Adrenal gland (tissue), 12 donors: ENCODE results near the gene MGAT4D. TPM values are rescaled to one million over a fixed set of nuclear protein-coding genes. Genes with fewer than 3 reads are reported as not detected.

Experiments used
- DNase-seq, 7 donors: peaks; one replicate each; pipeline ENCODE4 v3.0.0-alpha.2; 2019 to 2020
- H3K27ac ChIP-seq, 5 donors: fragments of 200-600 bp; sonication (generic) in 4 of 5; 1 replicate in 3 of 5; 2 replicates in 2 of 5; pipeline versions ENCODE4 v1.5.1 to v1.8.0; 2016 to 2020; ENCODE audit warnings: mild to moderate bottlenecking in 1 of 5
- H3K27me3 ChIP-seq: fragments of 200-600 bp; 2 replicates; pipeline ENCODE4 v1.8.0; 2021
- H3K36me3 ChIP-seq, 2 donors: fragments of 200-600 bp; replicated peaks in 1 of 2; 1 replicate in 1 of 2; 2 replicates in 1 of 2; pipeline versions ENCODE4 v1.5.1 to v1.8.0; 2018 to 2022
- H3K4me1 ChIP-seq, 2 donors: fragments of 200-600 bp; replicated peaks in 1 of 2; 1 replicate in 1 of 2; 2 replicates in 1 of 2; pipeline versions ENCODE4 v1.5.1 to v1.8.0; 2018 to 2021
- H3K4me3 ChIP-seq, 4 donors: fragments of 200-600 bp; sonication (generic) in 3 of 4; one replicate each; pipeline ENCODE4 v1.5.1; 2016 to 2018
- H3K9me3 ChIP-seq, 3 donors: fragments of 200-600 bp; sonication (generic) in 1 of 3; replicated peaks in 1 of 3; 1 replicate in 2 of 3; 2 replicates in 1 of 3; pipeline versions ENCODE4 v1.5.1 to v1.8.0; 2016 to 2021
- CTCF ChIP-seq, 6 experiments: fragments of 450-650 bp in 4 of 6; fragments of 200-600 bp in 2 of 6; sonication (generic) in 1 of 6; IDR thresholded peaks; 1 replicate in 5 of 6; 2 replicates in 1 of 6; pipeline versions ENCODE4 v1.5.1 to v1.8.0; 2016 to 2021; ENCODE audit warnings: antibody characterized with exemption in 6 of 6, mild to moderate bottlenecking in 2 of 6, moderate library complexity in 1 of 6
- POLR2A ChIP-seq, 2 donors: fragments of 450-650 bp; IDR thresholded peaks; one replicate each; pipeline ENCODE4 v1.6.1; 2017; ENCODE audit warnings: antibody characterized with exemption in 2 of 2, mild to moderate bottlenecking in 2 of 2, moderate library complexity in 1 of 2
- WGBS, 4 donors: extraction: QIAGEN DNeasy Blood & Tissue Kit in 2 of 4; methylation state at CpG; one replicate each; pipeline versions ENCODE4 v1.1.5 to v1.1.7; 2013 to 2017; 5-methylcytosine and 5-hydroxymethylcytosine counted together
- intact Hi-C, 2 donors: fragments of 100-400 bp; cut with DNase I; formaldehyde crosslinking; loops; one replicate each; pipeline versions ENCODE4 v1.14.1 to v1.15.0; 2022 to 2023
- polyA plus RNA-seq, 3 donors: library from polyadenylated mRNA; stranded (reverse); fragments of 200-250 nt in 2 of 3; fragments of 350-450 nt in 1 of 3; fragmentation: Illumina TruSeq in 1 of 3; extraction: RNeasy Lipid Tissue Mini Kit (QIAGEN cat#74804) in 1 of 3; gene quantifications; one replicate each; pipeline ENCODE4 v1.2.3, GENCODE V29; 2013 to 2014
- total RNA-seq, 9 donors: library from RNA; depleted of rRNA in 4 of 9; stranded (reverse); fragments of >200 nt in 4 of 9; fragments of 120-200 nt in 1 of 9; fragmentation: NEBNext Ultra II Directional in 1 of 9; extraction: Animal tissue kit (Norgen Biotek cat#: 25700) in 1 of 9; gene quantifications; one replicate each; pipeline versions ENCODE4 v1.1.0 to v1.2.4, GENCODE V29; 2013 to 2023
- donor health status: healthy with polysubstance abuse.
- donor health status: Bipolar disorder and iron deficiency.
- donor health status: DM: yes; HTN: yes; CAD: no.
- donor health status: DM: no; HTN: no; CAD: no.
- donor health status: DM: no; HTN: no; CAD: no.
- donor health status: DM: yes; HTN: yes; CAD: no.

The MGAT4D gene
- total and polyA plus RNA-seq, 12 donors: not detected

GRCh38 chr4:140483445-140483844 is 14.6 kb downstream of the MGAT4D start:
- H3K36me3 ChIP-seq: no peaks in the 10 kb centered on the region
- no peak for TF ChIP-seq CTCF (IDR thresholded peaks at IDR 0.05)
- TF ChIP-seq POLR2A (IDR thresholded peaks at IDR 0.05): no peak

GRCh38 chr4:140472156-140472555 is 25.9 kb downstream of the MGAT4D start:
- H3K27me3 ChIP-seq: no peaks in the 10 kb centered on the region
- H3K9me3 ChIP-seq: no peaks in the 10 kb centered on the region
- no peak overlapping the region for H3K27ac ChIP-seq
- intact Hi-C loops: no loop called here
- no peak overlapping the region for H3K4me3 ChIP-seq
- no peak for TF ChIP-seq CTCF (IDR thresholded peaks at IDR 0.05)
- TF ChIP-seq POLR2A (IDR thresholded peaks at IDR 0.05): no peak
- no peak for DNase-seq
- H3K36me3 ChIP-seq: no peaks in the 10 kb centered on the region
- whole genome bisulfite sequencing, 4 donors: 69 to 86% (median 77%) methylated on average over 2 of the region's 2 CpGs
- no peaks in the 10 kb centered on the region for H3K4me1 ChIP-seq

More at GRCh38 chr4:140483445-140483844, 14.6 kb downstream of the MGAT4D start:
- intact Hi-C loops: no loop called here
- Histone ChIP-seq H3K27ac (no peak overlapping the region), H3K4me3 (no peak overlapping the region), H3K27me3 (no peaks in the 10 kb centered on the region), H3K9me3 (no peaks in the 10 kb centered on the region), H3K4me1 (no peaks in the 10 kb centered on the region)
- DNase-seq: no peak
- WGBS, 4 donors: 71 to 79% (median 77%) methylated on average over 4 of the region's 4 CpGs

- WGBS, 4 donors: 56 to 79% (median 68%) methylated on average over 25 to 27 of the region's 27 CpGs
- intact Hi-C loops: no loop called here
- peak in 1 of 7 donors; percentile 14 for DNase-seq
- Histone ChIP-seq H3K36me3 (no peaks in the 10 kb centered on the region), H3K4me1 (no peaks in the 10 kb centered on the region), H3K27ac (no peak overlapping the region), H3K9me3 (no peaks in the 10 kb centered on the region), H3K27me3 (no peaks in the 10 kb centered on the region), H3K4me3 (no peak overlapping the region)
- TF ChIP-seq POLR2A (IDR thresholded peaks at IDR 0.05): no peak
- no peak for TF ChIP-seq CTCF (IDR thresholded peaks at IDR 0.05)
Measured at GRCh38 chr4:140469791-140470733, 28.0 kb downstream of the MGAT4D start.

- Histone ChIP-seq H3K9me3 (no peaks in the 10 kb centered on the region), H3K4me3 (no peak overlapping the region), H3K27me3 (no peaks in the 10 kb centered on the region), H3K4me1 (no peaks in the 10 kb centered on the region), H3K27ac (no peak overlapping the region), H3K36me3 (no peaks in the 10 kb centered on the region)
- intact Hi-C loops: no loop called here
- no peak for TF ChIP-seq CTCF (IDR thresholded peaks at IDR 0.05)
- no peak for TF ChIP-seq POLR2A (IDR thresholded peaks at IDR 0.05)
- WGBS, 4 donors: 0 to 77% (median 48%) methylated on average over 1 of the region's 1 CpG
- no peak for DNase-seq
Measured at GRCh38 chr4:140466146-140466545, 31.9 kb downstream of the MGAT4D start.
